Measurements from ENCODE around the gene TMCO6.
"Not testable (repeated sequence)": the region's sequence is repeated elsewhere in the genome, so short reads cannot be mapped to it uniquely, and the experiment has no call there.

- TF ChIP-seq POLR2A, CTCF (IDR thresholded peaks at IDR 0.05): not testable (repeated sequence)
Measured at GRCh38 chr5:140593070-140593469, 46.2 kb upstream of the TMCO6 start.

All from Peyer's patch (tissue), 4 donors.